WTC11 (cell line): ENCODE results near the gene GSX2. TPM values are rescaled to one million over a fixed set of nuclear protein-coding genes. Genes with fewer than 3 reads are reported as not detected.

Experiments
- ATAC-seq: fragments of 200-7000 bp; cut with Tn5 transposase; 2 replicates; pipeline ENCODE4 v1.10.0; 2021; ENCODE audit warnings: mild to moderate bottlenecking, moderate library complexity
- CTCF ChIA-PET: fragments of 300-600 bp; sonication (Branson Sonifier 250); formaldehyde crosslinking; loops from one replicate; lab custom pipeline; 2021; ENCODE audit warnings: antibody characterized with exemption; lab: Charles Lee
- POLR2A ChIA-PET: fragments of 350-600 bp; sonication (Branson Sonifier 250); formaldehyde crosslinking; loops from one replicate; lab custom pipeline; 2021; ENCODE audit warnings: antibody characterized with exemption; lab: Charles Lee
- DNase-seq: peaks from one replicate; pipeline ENCODE4 v3.0.0; 2021; ENCODE audit warnings: low spot score
- H3K27ac Mint-ChIP-seq: 2 replicates; pipeline ENCODE4 v1.8.0; 2021; ENCODE audit warnings: mixed read lengths
- H3K27me3 Mint-ChIP-seq: 2 replicates; pipeline ENCODE4 v1.8.0; 2021; ENCODE audit warnings: low read depth, mild to moderate bottlenecking, moderate library complexity, mixed read lengths
- H3K36me3 Mint-ChIP-seq: 2 replicates; pipeline ENCODE4 v1.8.0; 2021; ENCODE audit warnings: mixed read lengths
- H3K4me1 Mint-ChIP-seq: 2 replicates; pipeline ENCODE4 v1.8.0; 2022; ENCODE audit warnings: mixed read lengths
- H3K4me3 Mint-ChIP-seq: 2 replicates; pipeline ENCODE4 v1.8.0; 2021; ENCODE audit warnings: mild to moderate bottlenecking, moderate library complexity, mixed read lengths
- H3K9me3 Mint-ChIP-seq: 2 replicates; pipeline ENCODE4 v1.8.0; 2021; ENCODE audit warnings: mixed read lengths
- ATF2 ChIP-seq: sonication (generic); formaldehyde crosslinking; IDR thresholded peaks from 2 replicates; pipeline ENCODE4 v1.8.1; 2022; ENCODE audit warnings: low read depth, missing genetic modification reagents, borderline replicate concordance
- ATF3 ChIP-seq: sonication (generic); formaldehyde crosslinking; conservative IDR thresholded peaks from 2 replicates; pipeline ENCODE4 v1.8.1; 2022; ENCODE audit warnings: mild to moderate bottlenecking, missing genetic modification reagents
- CREM ChIP-seq: sonication (generic); formaldehyde crosslinking; IDR thresholded peaks from 2 replicates; pipeline ENCODE4 v1.8.1; 2022; ENCODE audit warnings: mild to moderate bottlenecking, missing genetic modification reagents, moderate library complexity
- CTCF ChIP-seq: fragments of 200-600 bp; IDR thresholded peaks from 2 replicates; pipeline ENCODE4 v1.8.0; 2022; ENCODE audit warnings: antibody characterized with exemption
- E2F4 ChIP-seq: sonication (generic); formaldehyde crosslinking; IDR thresholded peaks from 2 replicates; pipeline ENCODE4 v1.8.1; 2022; ENCODE audit warnings: low read depth, mild to moderate bottlenecking, moderate library complexity, missing genetic modification reagents, borderline replicate concordance
- ELF4 ChIP-seq: sonication (generic); formaldehyde crosslinking; IDR thresholded peaks from 2 replicates; pipeline ENCODE4 v1.8.1; 2022; ENCODE audit warnings: low read depth, mild to moderate bottlenecking, moderate library complexity, missing genetic modification reagents
- ESRRA ChIP-seq: sonication (generic); formaldehyde crosslinking; IDR thresholded peaks from 2 replicates; pipeline ENCODE4 v1.8.1; 2022; ENCODE audit warnings: mild to moderate bottlenecking, missing genetic modification reagents, borderline replicate concordance
- NFATC4 ChIP-seq: fragments of 250-450 bp; sonication (Bioruptor Pico); IDR thresholded peaks from 2 replicates; pipeline ENCODE4 v1.9.0; 2021; ENCODE audit warnings: mild to moderate bottlenecking
- NR1H2 ChIP-seq: sonication (generic); formaldehyde crosslinking; IDR thresholded peaks from 2 replicates; pipeline ENCODE4 v1.9.0; 2021; ENCODE audit warnings: mild to moderate bottlenecking, moderate library complexity, missing genetic modification reagents
- RELA ChIP-seq: sonication (generic); formaldehyde crosslinking; IDR thresholded peaks from 2 replicates; pipeline ENCODE4 v1.8.1; 2022; ENCODE audit warnings: missing genetic modification reagents, mild to moderate bottlenecking, borderline replicate concordance
- SMAD4 ChIP-seq: sonication (generic); formaldehyde crosslinking; IDR thresholded peaks from 2 replicates; pipeline ENCODE4 v1.8.0; 2022; ENCODE audit warnings: mild to moderate bottlenecking, missing genetic modification reagents
- TEAD4 ChIP-seq: sonication (generic); formaldehyde crosslinking; IDR thresholded peaks from 2 replicates; pipeline ENCODE4 v1.8.0; 2022; ENCODE audit warnings: mild to moderate bottlenecking, missing genetic modification reagents
- USF1 ChIP-seq: sonication (generic); formaldehyde crosslinking; IDR thresholded peaks from 2 replicates; pipeline ENCODE4 v1.8.0; 2022; ENCODE audit warnings: mild to moderate bottlenecking, missing genetic modification reagents
- ZNF121 ChIP-seq: sonication (generic); formaldehyde crosslinking; IDR thresholded peaks from 2 replicates; pipeline ENCODE4 v1.8.0; 2023; ENCODE audit warnings: missing genetic modification reagents
- ZNF263 ChIP-seq: sonication (generic); formaldehyde crosslinking; IDR thresholded peaks from 2 replicates; pipeline ENCODE4 v1.8.1; 2022; ENCODE audit warnings: low read depth, mild to moderate bottlenecking, moderate library complexity, missing genetic modification reagents
- ZNF671 ChIP-seq: fragments of 250-450 bp; sonication (Bioruptor Pico); IDR thresholded peaks from 2 replicates; pipeline ENCODE4 v1.8.0; 2021; ENCODE audit warnings: mild to moderate bottlenecking
- total RNA-seq: library from RNA; stranded (reverse); gene quantifications from 3 replicates; pipeline ENCODE4 v1.2.3, GENCODE V29; 2021

The GSX2 gene
- total RNA-seq, 1 experiment from 2014 or later, result not detected

- ATAC-seq (no peak), DNase-seq (no peak)
- Mint-ChIP-seq H3K27me3 (no peaks in the 10 kb centered on the region), H3K9me3 (no peaks in the 10 kb centered on the region), H3K4me1 (peaks cover 36% of the 10 kb centered on the region), H3K4me3 (no peak overlapping the region), H3K36me3 (no peaks in the 10 kb centered on the region), H3K27ac (no peak overlapping the region)
- POLR2A ChIA-PET, result interaction anchor here (0.6 to 0.7 kb wide), 2 partner anchors 98 to 373 kb away, joined by 4 to 5 read pairs; no protein-coding TSS in a partner anchor
- CTCF ChIA-PET, result no interaction called here
- TF ChIP-seq NR1H2 (CRISPR knock-in tag) (no peak), CREM (CRISPR knock-in tag) (no peak)
Observed at GRCh38 chr4:54058171-54058570, 41.8 kb upstream of the GSX2 start.

- H3K4me3 Mint-ChIP-seq, result no peak overlapping the region
- peaks cover 42% of the 10 kb centered on the region for H3K4me1 Mint-ChIP-seq
- DNase-seq (no peak), ATAC-seq (no peak)
- ChIA-PET CTCF (no interaction called here), POLR2A (no interaction called here)
- TF ChIP-seq ATF3 (CRISPR knock-in tag) (no peak), ZNF121 (CRISPR knock-in tag) (no peak), E2F4 (CRISPR knock-in tag) (no peak), ZNF263 (no peak), CTCF (no peak), USF1 (CRISPR knock-in tag) (no peak), ESRRA (CRISPR knock-in tag) (no peak), RELA (CRISPR knock-in tag) (no peak), ELF4 (CRISPR knock-in tag) (no peak), NFATC4 (no peak)
- peak overlapping the region; percentile 17 for H3K27ac Mint-ChIP-seq
- no peaks in the 10 kb centered on the region for H3K9me3 Mint-ChIP-seq
- no peaks in the 10 kb centered on the region; the same call in 1 of the 2 replicates for H3K27me3 Mint-ChIP-seq
- no peaks in the 10 kb centered on the region for H3K36me3 Mint-ChIP-seq
Observed at GRCh38 chr4:54060116-54060515, 39.8 kb upstream of the GSX2 start.

GRCh38 chr4:54061067-54061466, 38.9 kb upstream of the GSX2 start:
- no peaks in the 10 kb centered on the region for H3K9me3 Mint-ChIP-seq
- no peak overlapping the region for H3K27ac Mint-ChIP-seq
- peaks cover 6% of the 10 kb centered on the region; the same call in 1 of the 2 replicates for H3K27me3 Mint-ChIP-seq
- no peak for TF ChIP-seq TEAD4 (CRISPR knock-in tag)
- TF ChIP-seq ZNF671 (CRISPR knock-in tag), result no peak
- no peak for TF ChIP-seq SMAD4 (CRISPR knock-in tag)
- TF ChIP-seq ATF2 (CRISPR knock-in tag), result no peak
- DNase-seq, result no peak
- ChIA-PET POLR2A (no interaction called here), CTCF (no interaction called here)
- no peaks in the 10 kb centered on the region for H3K36me3 Mint-ChIP-seq
- H3K4me3 Mint-ChIP-seq, result no peak overlapping the region
- peaks cover 49% of the 10 kb centered on the region for H3K4me1 Mint-ChIP-seq
- no peak for ATAC-seq
